ENCODE data around the gene DAD1.

- TF ChIP-seq CTCF (IDR thresholded peaks at IDR 0.05), result no peak
- no peak for TF ChIP-seq EP300 (IDR thresholded peaks at IDR 0.05)
These were observed 64.3 kb downstream of the DAD1 start for GRCh38 chr14:22524784-22525161.
